Parathyroid adenoma (tissue), 2 donors: Measurements from ENCODE around the gene JAK1.
A peak's percentile ranks its signal among the peaks of the same experiment; 100 is the strongest.
"Not testable (repeated sequence)": the region's sequence is repeated elsewhere in the genome, so short reads cannot be mapped to it uniquely, and the experiment has no call there.

Source experiments
- H2AFZ ChIP-seq: fragments of 300-600 bp; sonication (generic); one replicate; pipeline ENCODE4 v1.7.0; 2017; ENCODE audit warnings: antibody characterized with exemption, mild to moderate bottlenecking
- H3K27ac ChIP-seq: fragments of 300-600 bp; sonication (generic); one replicate; pipeline ENCODE4 v1.7.0; 2017
- H3K27me3 ChIP-seq: fragments of 300-600 bp; sonication (generic); one replicate; pipeline ENCODE4 v1.7.0; 2017; ENCODE audit warnings: low read length; ENCODE audit not compliant: control insufficient read depth, insufficient read depth
- H3K36me3 ChIP-seq: fragments of 300-600 bp; sonication (generic); one replicate; pipeline ENCODE4 v1.7.0; 2017; ENCODE audit warnings: low read length; ENCODE audit not compliant: control insufficient read depth, insufficient read depth
- H3K4me1 ChIP-seq: fragments of 300-600 bp; sonication (generic); one replicate; pipeline ENCODE4 v1.7.0; 2017; ENCODE audit warnings: control low read depth
- H3K4me2 ChIP-seq: fragments of 300-600 bp; sonication (generic); one replicate; pipeline ENCODE4 v1.7.0; 2017; ENCODE audit warnings: low read length
- H3K4me3 ChIP-seq: fragments of 300-600 bp; sonication (generic); one replicate; pipeline ENCODE4 v1.7.0; 2017; ENCODE audit warnings: low read depth, low read length
- H3K79me2 ChIP-seq: fragments of 300-600 bp; sonication (generic); one replicate; pipeline ENCODE4 v1.7.0; 2017; ENCODE audit warnings: control low read depth
- H3K9ac ChIP-seq: fragments of 300-600 bp; sonication (generic); one replicate; pipeline ENCODE4 v1.7.0; 2017; ENCODE audit warnings: mild to moderate bottlenecking
- H3K9me3 ChIP-seq: fragments of 300-600 bp; sonication (generic); one replicate; pipeline ENCODE4 v1.7.0; 2017; ENCODE audit warnings: low read length; ENCODE audit not compliant: control insufficient read depth
- CTCF ChIP-seq: fragments of 300-600 bp; sonication (generic); IDR thresholded peaks from one replicate; pipeline ENCODE4 v1.7.0; 2017; ENCODE audit warnings: antibody characterized with exemption, mild to moderate bottlenecking
- donor health status: primary hyperparathyroidism.

JAK1 gene

DNA sequence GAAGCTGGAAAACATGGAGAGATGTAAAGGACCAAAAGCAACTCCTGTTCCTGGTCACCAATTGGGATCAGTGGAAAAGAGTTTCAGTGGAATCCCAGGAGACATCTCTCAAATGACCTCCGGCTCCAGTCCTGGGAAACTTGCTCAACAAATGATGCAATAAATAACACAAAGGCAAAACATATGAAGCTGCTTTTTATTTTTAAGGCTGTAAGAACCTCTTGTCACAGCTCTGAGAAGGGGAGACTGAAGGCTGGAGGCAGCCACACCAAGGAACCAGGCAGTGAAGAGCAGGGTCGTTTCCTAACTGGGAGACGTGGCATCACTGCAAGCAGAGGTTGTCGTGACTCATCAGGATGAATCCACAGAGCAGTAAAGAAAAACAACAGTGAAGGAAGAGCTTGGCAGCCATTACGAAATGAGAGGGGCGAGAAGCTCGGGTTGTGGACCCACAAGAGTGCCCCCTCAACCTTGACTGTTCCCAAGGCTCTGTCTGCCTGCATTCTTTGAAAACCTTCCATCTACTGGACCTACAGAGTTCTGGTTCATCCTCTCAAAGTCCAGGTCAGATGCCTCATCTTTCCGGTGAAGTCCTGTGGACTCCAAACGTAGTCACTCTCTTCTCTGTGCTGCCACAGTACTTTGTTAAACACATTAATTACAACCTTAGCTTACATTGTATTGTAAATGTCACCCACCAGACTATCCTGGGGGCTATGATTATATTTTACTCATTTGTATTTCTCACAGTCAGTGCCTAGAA, 32.1 kb downstream of the JAK1 start:
- peaks cover 16% of the 10 kb centered on the region for H3K79me2 ChIP-seq
- H3K27me3 ChIP-seq: no peaks in the 10 kb centered on the region
- no peak overlapping the region for H3K4me2 ChIP-seq
- no peaks in the 10 kb centered on the region for H3K4me1 ChIP-seq
- no peak overlapping the region for H3K4me3 ChIP-seq
- H3K9me3 ChIP-seq: no peaks in the 10 kb centered on the region
- peak overlapping the region; percentile 37 for H3K27ac ChIP-seq
- H3K9ac ChIP-seq: no peak overlapping the region
- H3K36me3 ChIP-seq: no peaks in the 10 kb centered on the region
- no peak for TF ChIP-seq CTCF
- H2AFZ ChIP-seq: no peak overlapping the region

DNA sequence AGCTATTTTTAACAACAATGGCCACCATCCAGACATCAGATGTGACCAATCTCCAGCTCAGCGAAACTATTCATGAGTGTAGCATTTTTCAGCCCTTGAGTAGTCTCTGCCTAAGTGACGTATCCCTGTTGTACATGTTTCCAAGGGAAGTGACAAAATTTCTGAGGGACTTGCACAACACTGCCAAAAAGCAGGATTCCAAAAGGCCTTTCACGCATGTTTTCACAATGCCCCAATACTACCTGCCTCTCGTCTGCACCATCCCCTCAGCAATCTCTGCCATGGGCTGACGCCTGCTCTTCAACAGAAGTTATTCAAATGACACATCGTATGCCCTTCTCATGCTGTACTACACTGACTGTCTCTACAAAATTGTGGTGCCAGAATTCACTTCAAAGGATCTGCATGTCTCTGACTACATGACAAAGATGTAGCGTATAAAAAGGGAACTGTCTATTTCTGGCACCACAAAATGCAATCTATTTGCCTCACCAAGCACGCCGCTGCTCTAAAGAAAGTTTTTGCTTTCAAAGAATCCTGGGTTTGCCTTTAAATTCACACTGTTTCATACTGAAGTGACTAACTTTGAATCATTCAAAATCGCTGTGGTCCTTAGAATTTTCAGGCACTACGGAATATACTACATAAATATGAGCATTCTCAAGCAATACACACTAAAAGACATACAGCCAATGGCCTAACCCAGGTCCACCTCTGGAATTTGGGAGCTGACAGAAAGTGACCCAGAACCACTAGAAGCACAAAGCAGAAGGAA, 32.9 kb downstream of the JAK1 start:
- TF ChIP-seq CTCF: no peak
- Histone ChIP-seq H3K9me3 (no peaks in the 10 kb centered on the region), H2AFZ (no peak overlapping the region), H3K9ac (no peak overlapping the region), H3K36me3 (no peaks in the 10 kb centered on the region), H3K27ac (peak overlapping the region; percentile 51), H3K4me3 (no peak overlapping the region), H3K4me1 (no peaks in the 10 kb centered on the region), H3K79me2 (peaks cover 13% of the 10 kb centered on the region), H3K27me3 (no peaks in the 10 kb centered on the region), H3K4me2 (no peak overlapping the region)

DNA sequence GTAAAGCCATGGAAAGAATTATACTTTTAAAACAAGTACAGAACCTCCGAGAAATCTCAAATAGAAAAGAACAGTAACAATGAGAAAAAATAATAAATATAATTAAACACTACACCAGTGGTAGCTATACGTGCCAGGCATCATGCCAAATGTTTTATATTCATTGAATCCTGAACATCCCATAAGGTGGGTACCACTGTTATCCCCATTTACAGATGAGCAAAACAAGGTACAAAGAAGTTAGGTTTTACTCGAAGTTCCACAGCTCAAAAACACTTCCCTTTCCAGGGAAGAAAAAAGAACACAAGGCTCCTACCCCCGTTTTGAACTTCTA, 33.4 kb downstream of the JAK1 start:
- H3K4me2 ChIP-seq: no peak overlapping the region
- H3K4me1 ChIP-seq: no peaks in the 10 kb centered on the region
- H3K36me3 ChIP-seq: no peaks in the 10 kb centered on the region
- no peaks in the 10 kb centered on the region for H3K27me3 ChIP-seq
- no peak overlapping the region for H3K9ac ChIP-seq
- no peak overlapping the region for H3K27ac ChIP-seq
- no peak overlapping the region for H3K4me3 ChIP-seq
- TF ChIP-seq CTCF: no peak
- no peak overlapping the region for H2AFZ ChIP-seq
- H3K9me3 ChIP-seq: no peaks in the 10 kb centered on the region
- peaks cover 17% of the 10 kb centered on the region for H3K79me2 ChIP-seq

DNA sequence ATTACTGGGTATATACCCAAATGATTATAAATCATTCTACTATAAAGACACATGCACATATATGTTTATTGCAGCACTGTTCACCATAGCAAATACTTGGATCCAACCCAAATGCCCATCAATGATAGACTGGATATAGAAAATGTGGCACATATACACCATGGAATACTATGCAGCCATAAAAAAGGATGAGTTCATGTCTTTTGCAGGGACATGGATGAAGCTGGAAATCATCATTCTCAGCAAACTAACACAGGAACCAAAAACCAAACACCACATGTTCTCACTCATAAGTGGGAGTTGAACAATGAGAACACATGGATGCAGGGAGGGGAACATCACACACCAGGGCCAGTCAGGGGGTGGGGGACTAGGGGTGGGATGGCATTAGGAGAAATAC, 35.7 kb downstream of the JAK1 start:
- H3K4me3 ChIP-seq, H3K4me2 ChIP-seq: not testable (repeated sequence)

DNA sequence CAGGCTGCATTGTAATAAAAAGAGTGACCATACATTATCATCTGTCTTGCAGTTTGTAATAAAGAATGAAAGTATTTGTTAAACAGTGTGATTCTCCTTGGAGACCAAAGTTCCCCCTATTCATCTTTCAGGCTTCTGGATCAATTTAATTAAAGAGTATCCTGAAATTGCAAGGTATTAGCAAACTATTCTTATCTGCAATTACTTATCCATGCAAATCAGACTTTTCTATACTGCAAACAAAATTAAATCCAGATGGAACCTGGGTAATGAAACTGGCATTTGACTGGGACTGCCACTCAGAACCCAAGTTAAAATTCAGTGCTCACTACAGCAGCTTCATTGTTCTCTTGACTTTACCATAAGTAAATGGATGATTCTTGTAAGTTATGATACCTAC, 37.1 kb downstream of the JAK1 start:
- H3K9ac ChIP-seq: no peak overlapping the region
- no peaks in the 10 kb centered on the region for H3K4me1 ChIP-seq
- no peaks in the 10 kb centered on the region for H3K36me3 ChIP-seq
- no peak for TF ChIP-seq CTCF
- no peak overlapping the region for H3K4me2 ChIP-seq
- no peak overlapping the region for H3K4me3 ChIP-seq
- no peak overlapping the region for H2AFZ ChIP-seq
- no peaks in the 10 kb centered on the region for H3K9me3 ChIP-seq
- no peak overlapping the region for H3K27ac ChIP-seq
- peaks cover 35% of the 10 kb centered on the region for H3K79me2 ChIP-seq
- no peaks in the 10 kb centered on the region for H3K27me3 ChIP-seq

More for the DNA sequence above, 35.7 kb downstream of the JAK1 start:
- not testable (repeated sequence) for H3K27me3 ChIP-seq, H3K27ac ChIP-seq, H3K4me1 ChIP-seq, H2AFZ ChIP-seq, H3K36me3 ChIP-seq, H3K9me3 ChIP-seq, H3K9ac ChIP-seq
- peaks cover 28% of the 10 kb centered on the region for H3K79me2 ChIP-seq
